ENCODE data around the gene PA2G4. TPM values are rescaled to one million over a fixed set of nuclear protein-coding genes. Genes with fewer than 3 reads are reported as not detected.

PA2G4 gene
- total RNA-seq, 4 donors from 2014 or later: 22.1 to 63.0 (median 44.8) TPM

DNA sequence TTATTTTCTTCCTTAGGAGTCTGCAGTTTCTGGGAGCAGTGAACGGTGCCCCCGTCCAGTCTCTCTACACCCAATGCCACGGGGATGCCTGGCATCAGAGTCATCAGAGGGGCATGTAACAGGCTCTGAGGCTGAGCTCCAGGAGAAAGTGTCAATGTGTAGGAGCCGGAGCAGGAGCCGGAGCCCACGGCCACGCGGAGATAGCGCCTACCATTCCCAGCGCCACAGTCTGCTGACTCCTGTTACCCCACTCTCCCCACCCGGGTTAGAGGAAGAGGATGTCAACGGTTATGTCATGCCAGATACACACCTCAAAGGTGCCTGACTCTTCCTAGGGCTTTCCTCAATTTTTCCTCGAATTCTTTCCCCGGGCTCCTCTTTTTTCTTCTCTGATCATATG, 3.3 kb upstream of the PA2G4 start:
- no peaks in the 10 kb centered on the region for H3K27me3 ChIP-seq
- no peaks in the 10 kb centered on the region for H3K9me3 ChIP-seq
- intact Hi-C loops (cut with DNase I; ENCODE audit: low total_unique reads): no loop called here
- peaks cover 0 to 24% (median 0%) of the 10 kb centered on the region in 4 donors for H3K36me3 ChIP-seq
- H3K4me1 ChIP-seq: peaks cover 4 to 23% (median 18%) of the 10 kb centered on the region in 4 donors
- H3K27ac ChIP-seq: no peak overlapping the region
- no peak overlapping the region for H3K4me3 ChIP-seq
- in situ Hi-C loops (cut with MboI; ENCODE audit: low pct_ligation_motif_present in 1 of 4, low pct_unique_long_range_greater_than_20kb in 1 of 4, low sequenced_read_pairs in 3 of 4): no loop called here
- no peak for TF ChIP-seq EP300 (IDR thresholded peaks at IDR 0.05; ENCODE audit: low read depth)
- TF ChIP-seq POLR2AphosphoS5 (IDR thresholded peaks at IDR 0.05): no peak
- 87 to 95% methylated on average over 3 to 14 of the region's 14 CpGs for WGBS, 2 donors (ENCODE audit: low coverage in 1 of 2)
- DNase-seq: no peak

DNA sequence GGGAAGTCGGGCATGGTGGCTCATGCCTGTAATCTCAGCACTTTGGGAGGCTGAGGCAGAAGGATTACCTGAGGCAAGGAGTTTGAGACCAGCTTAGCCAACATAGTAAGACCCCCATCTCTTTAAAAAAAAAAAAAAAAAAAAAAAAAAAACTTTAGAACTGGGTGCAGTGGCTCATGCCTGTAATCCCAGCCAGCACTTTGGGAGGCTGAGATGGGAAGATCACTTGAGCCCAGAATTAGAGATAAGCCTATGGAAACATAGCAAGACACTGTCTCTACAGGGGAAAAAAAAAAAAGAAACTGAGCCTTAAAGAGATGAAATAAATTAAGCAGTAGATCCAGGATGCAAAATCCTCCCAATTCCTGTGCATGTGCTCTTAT, 1.7 kb upstream of the PA2G4 start:
- Histone ChIP-seq H3K9me3 (no peaks in the 10 kb centered on the region), H3K4me1 (peaks cover 7 to 32% (median 24%) of the 10 kb centered on the region in 4 donors), H3K27me3 (no peaks in the 10 kb centered on the region), H3K4me3 (no peak overlapping the region), H3K27ac (peak overlapping the region; percentile 86 to 96 (median 91)), H3K36me3 (peaks cover 0 to 22% (median 5%) of the 10 kb centered on the region in 4 donors)
- intact Hi-C loops (cut with DNase I; ENCODE audit: low total_unique reads) (no loop called here), in situ Hi-C loops (cut with MboI; ENCODE audit: low pct_ligation_motif_present in 1 of 4, low pct_unique_long_range_greater_than_20kb in 1 of 4, low sequenced_read_pairs in 3 of 4) (no loop called here)
- 73 to 100% methylated on average over 1 of the region's 1 CpG for WGBS, 2 donors (ENCODE audit: low coverage in 1 of 2)
- DNase-seq: no peak
- no peak for TF ChIP-seq POLR2A (IDR thresholded peaks at IDR 0.05)
- no peak for TF ChIP-seq EP300 (IDR thresholded peaks at IDR 0.05; ENCODE audit: low read depth)
- TF ChIP-seq POLR2AphosphoS5 (IDR thresholded peaks at IDR 0.05): no peak
- no peak for TF ChIP-seq CTCF (IDR thresholded peaks at IDR 0.05)

DNA sequence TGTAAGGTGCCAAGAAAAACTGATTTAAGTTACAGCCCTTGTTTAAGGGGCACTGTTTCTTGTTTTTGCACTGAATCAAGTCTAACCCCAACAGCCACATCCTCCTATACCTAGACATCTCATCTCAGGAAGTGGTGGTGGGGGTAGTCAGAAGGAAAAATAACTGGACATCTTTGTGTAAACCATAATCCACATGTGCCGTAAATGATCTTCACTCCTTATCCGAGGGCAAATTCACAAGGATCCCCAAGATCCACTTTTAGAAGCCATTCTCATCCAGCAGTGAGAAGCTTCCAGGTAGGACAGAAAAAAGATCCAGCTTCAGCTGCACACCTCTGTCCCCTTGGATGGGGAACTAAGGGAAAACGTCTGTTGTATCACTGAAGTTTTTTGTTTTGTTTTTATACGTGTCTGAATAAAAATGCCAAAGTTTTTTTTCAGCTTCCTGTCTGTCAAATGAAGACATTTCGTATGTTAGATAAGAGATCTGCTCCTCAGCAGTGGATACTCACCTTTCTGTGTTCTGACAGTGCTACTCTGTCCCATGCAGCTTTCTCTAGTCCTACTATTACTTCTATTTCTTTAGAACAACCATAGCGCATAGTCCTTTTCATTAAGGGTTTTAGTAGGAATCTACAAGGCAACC, 1.2 kb upstream of the PA2G4 start:
- Histone ChIP-seq H3K27me3 (no peaks in the 10 kb centered on the region), H3K36me3 (peaks cover 0 to 27% (median 7%) of the 10 kb centered on the region in 4 donors), H3K4me1 (peaks cover 7 to 32% (median 24%) of the 10 kb centered on the region in 4 donors), H3K4me3 (peak overlapping the region in 2 of 4 donors; percentile 73 to 96), H3K27ac (peak overlapping the region; percentile 86 to 96 (median 91)), H3K9me3 (no peaks in the 10 kb centered on the region)
- in situ Hi-C loops (cut with MboI; ENCODE audit: low pct_ligation_motif_present in 1 of 4, low pct_unique_long_range_greater_than_20kb in 1 of 4, low sequenced_read_pairs in 3 of 4) (no loop called here), intact Hi-C loops (cut with DNase I; ENCODE audit: low total_unique reads) (no loop called here)
- no peak for DNase-seq
- TF ChIP-seq CTCF (IDR thresholded peaks at IDR 0.05): no peak
- TF ChIP-seq POLR2A (IDR thresholded peaks at IDR 0.05): no peak
- TF ChIP-seq EP300 (IDR thresholded peaks at IDR 0.05; ENCODE audit: low read depth): no peak
- no peak for TF ChIP-seq POLR2AphosphoS5 (IDR thresholded peaks at IDR 0.05)
- 34 to 41% methylated on average over 6 of the region's 6 CpGs for WGBS, 2 donors (ENCODE audit: low coverage in 1 of 2)

DNA sequence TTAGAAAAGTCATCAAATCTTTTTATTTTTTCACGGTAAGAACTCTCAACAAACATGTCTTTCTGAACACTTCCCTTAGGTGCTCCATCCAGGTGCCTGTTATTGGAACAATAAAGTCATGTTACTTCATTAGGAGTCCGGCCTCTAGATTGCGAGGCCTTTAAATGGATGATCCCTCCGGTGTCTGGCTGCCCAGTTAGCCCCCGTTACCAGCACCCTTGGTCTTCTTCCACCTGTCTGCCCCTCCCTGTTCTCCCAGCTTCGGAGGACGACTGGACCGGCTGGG, 593 bp upstream of the PA2G4 start:
- no peak for DNase-seq
- in situ Hi-C loops (cut with MboI; ENCODE audit: low pct_ligation_motif_present in 1 of 4, low pct_unique_long_range_greater_than_20kb in 1 of 4, low sequenced_read_pairs in 3 of 4): no loop called here
- WGBS, 2 donors (ENCODE audit: low coverage in 1 of 2): 0 to 1% methylated on average over 1 to 8 of the region's 8 CpGs

More for the DNA sequence above, 593 bp upstream of the PA2G4 start:
- Histone ChIP-seq H3K4me1 (peaks cover 7 to 32% (median 24%) of the 10 kb centered on the region in 4 donors), H3K4me3 (peak overlapping the region; percentile 40 to 96 (median 74)), H3K36me3 (peaks cover 0 to 26% (median 9%) of the 10 kb centered on the region in 4 donors), H3K27ac (peak overlapping the region; percentile 86 to 96 (median 91)), H3K9me3 (no peaks in the 10 kb centered on the region), H3K27me3 (no peaks in the 10 kb centered on the region)
- TF ChIP-seq POLR2AphosphoS5 (IDR thresholded peaks at IDR 0.05): no peak
- TF ChIP-seq EP300 (IDR thresholded peaks at IDR 0.05; ENCODE audit: low read depth): no peak
- no peak for TF ChIP-seq CTCF (IDR thresholded peaks at IDR 0.05)
- no peak for TF ChIP-seq POLR2A (IDR thresholded peaks at IDR 0.05)
- intact Hi-C loops (cut with DNase I; ENCODE audit: low total_unique reads): no loop called here

All from transverse colon (tissue), 4 donors.